Gastroesophageal sphincter (tissue), 3 donors: ENCODE measurements around the gene EGFR.

Source experiments
- CTCF ChIP-seq, 4 experiments: fragments of 200-600 bp in 2 of 4; fragments of 450-650 bp in 2 of 4; sonication (generic) in 1 of 4; IDR thresholded peaks; one replicate each; pipeline ENCODE4 v1.5.1; 2017 to 2019; ENCODE audit warnings: antibody characterized with exemption in 4 of 4, mild to moderate bottlenecking in 2 of 4, moderate library complexity in 2 of 4
- POLR2A ChIP-seq, 2 donors: fragments of 450-650 bp; IDR thresholded peaks; one replicate each; pipeline ENCODE4 v1.6.1; 2017; ENCODE audit warnings: antibody characterized with exemption in 2 of 2, mild to moderate bottlenecking in 2 of 2, moderate library complexity in 1 of 2
- POLR2AphosphoS5 ChIP-seq: sonication (generic); formaldehyde crosslinking; IDR thresholded peaks from one replicate; pipeline ENCODE4 v1.6.1; 2017; ENCODE audit warnings: antibody characterized with exemption

- TF ChIP-seq CTCF (IDR thresholded peaks at IDR 0.05) (no peak), POLR2A (IDR thresholded peaks at IDR 0.05) (no peak), POLR2AphosphoS5 (no peak)
Observed at GRCh38 chr7:55185941-55186609, 167.3 kb downstream of the EGFR start.
